ENCODE results near the gene KCNS1.
"Not testable (repeated sequence)": the region's sequence is repeated elsewhere in the genome, so short reads cannot be mapped to it uniquely, and the experiment has no call there.

KCNS1 gene, protein sequence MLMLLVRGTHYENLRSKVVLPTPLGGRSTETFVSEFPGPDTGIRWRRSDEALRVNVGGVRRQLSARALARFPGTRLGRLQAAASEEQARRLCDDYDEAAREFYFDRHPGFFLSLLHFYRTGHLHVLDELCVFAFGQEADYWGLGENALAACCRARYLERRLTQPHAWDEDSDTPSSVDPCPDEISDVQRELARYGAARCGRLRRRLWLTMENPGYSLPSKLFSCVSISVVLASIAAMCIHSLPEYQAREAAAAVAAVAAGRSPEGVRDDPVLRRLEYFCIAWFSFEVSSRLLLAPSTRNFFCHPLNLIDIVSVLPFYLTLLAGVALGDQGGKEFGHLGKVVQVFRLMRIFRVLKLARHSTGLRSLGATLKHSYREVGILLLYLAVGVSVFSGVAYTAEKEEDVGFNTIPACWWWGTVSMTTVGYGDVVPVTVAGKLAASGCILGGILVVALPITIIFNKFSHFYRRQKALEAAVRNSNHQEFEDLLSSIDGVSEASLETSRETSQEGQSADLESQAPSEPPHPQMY

DNA sequence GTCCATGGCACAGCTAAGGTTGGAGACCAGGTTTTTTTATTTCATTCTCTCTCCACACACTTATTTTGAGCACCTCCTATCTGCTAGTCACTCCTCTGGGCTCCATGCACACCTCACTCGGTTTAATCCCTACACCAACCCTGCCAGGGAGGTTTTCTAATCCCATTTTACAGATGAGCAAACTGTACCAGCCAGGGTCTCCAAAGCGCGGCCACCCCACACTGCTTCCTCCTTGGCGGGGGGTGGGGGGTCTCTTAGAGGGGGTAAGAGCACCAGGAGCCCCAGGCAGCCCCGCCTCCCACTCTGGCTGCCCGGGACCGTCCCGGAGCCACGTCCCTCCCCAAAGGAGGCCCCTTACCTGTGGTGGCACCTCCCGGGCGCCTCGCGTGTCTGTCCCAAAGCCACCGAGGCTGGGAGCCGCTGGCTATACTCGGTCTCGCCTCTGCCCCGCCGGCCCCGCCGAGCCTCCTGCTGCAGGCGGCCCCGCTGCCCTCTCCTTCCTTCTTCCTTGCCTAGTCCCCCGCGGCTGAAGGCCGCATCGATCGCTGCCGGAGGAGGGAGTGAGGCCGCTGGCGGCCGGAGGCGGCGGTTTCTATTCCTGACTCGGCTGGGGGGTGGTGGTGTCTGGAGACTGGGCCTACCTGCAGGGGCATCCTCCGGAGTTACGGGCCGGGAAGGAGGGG, at the start of gene KCNS1:
Gene KCNS1 (minus strand): TSS at position 565 of the 683 bp plus-strand sequence. CDS start 1,891 bp downstream, outside the sequence.
- peak within 1 kb of the TSS; percentile 51 for H3K4me3 ChIP-seq (ENCODE audit: low read depth, low read length)

DNA sequence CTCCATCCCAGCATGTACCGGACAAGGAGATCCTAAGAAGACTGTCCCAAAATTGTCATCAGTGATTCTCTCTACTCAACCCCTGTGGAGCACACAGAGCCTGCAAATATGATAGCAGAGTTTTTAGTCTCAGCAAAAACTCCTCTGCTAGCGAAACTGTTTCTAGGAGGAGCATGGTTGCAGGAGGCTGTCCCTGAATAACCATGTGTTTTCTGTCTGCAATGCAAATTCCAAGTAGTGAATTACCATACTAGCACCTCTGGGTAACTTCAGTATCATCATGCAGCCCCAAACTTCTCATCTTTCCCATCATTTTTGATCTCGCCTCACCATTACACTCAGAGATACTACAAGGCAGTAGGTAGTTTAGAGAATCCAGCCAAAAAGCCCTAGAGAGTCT, 48.1 kb upstream of the KCNS1 start:
- no peak overlapping the region for H3K4me3 ChIP-seq (ENCODE audit: low read depth, low read length)
- no peaks in the 10 kb centered on the region for H3K9me3 ChIP-seq (ENCODE audit: control insufficient read depth, insufficient read depth, low read length)
- no peak overlapping the region for H3K9ac ChIP-seq (ENCODE audit: low read depth, low read length)
- H3K27ac ChIP-seq (ENCODE audit: low read depth, low read length) = no peak overlapping the region
- H3K36me3 ChIP-seq (ENCODE audit: control insufficient read depth, insufficient read depth, low read length) = no peaks in the 10 kb centered on the region
- H3K4me1 ChIP-seq (ENCODE audit: control insufficient read depth, insufficient read depth, low read length) = no peaks in the 10 kb centered on the region
- peaks cover 11% of the 10 kb centered on the region; the same call in 1 of the 2 replicates for H3K27me3 ChIP-seq (ENCODE audit: control insufficient read depth, insufficient read depth, low read length)

More for the DNA sequence above, at the start of gene KCNS1:
- Histone ChIP-seq H3K27me3 (ENCODE audit: control insufficient read depth, insufficient read depth, low read length) (peaks cover 50% of the 10 kb centered on the region), H3K36me3 (ENCODE audit: control insufficient read depth, insufficient read depth, low read length) (no peaks in the 10 kb centered on the region), H3K4me1 (ENCODE audit: control insufficient read depth, insufficient read depth, low read length) (peaks cover 7% of the 10 kb centered on the region), H3K27ac (ENCODE audit: low read depth, low read length) (no peak within 1 kb of the TSS), H3K9me3 (ENCODE audit: control insufficient read depth, insufficient read depth, low read length) (no peaks in the 10 kb centered on the region), H3K9ac (ENCODE audit: low read depth, low read length) (peak within 1 kb of the TSS; percentile 19; the same call in 1 of the 2 replicates)

DNA sequence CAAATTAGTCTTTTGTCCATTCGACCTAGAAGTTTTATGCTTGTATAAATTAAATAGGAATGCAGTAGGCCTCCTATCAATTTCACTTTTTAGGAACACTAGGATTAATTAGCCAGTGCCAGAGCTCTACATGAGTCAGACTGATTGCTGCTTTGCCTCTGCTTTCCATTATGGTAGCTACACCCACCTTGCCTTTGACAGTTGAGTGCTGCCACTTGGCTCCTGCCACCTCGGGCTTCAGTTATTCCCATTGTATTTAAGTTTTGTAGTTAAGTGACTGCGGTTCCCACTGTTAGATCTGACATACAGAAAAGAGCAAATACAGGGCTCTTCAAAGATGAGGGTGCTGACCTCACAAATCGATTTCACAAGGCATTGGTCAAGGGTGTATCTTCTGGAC, 39.9 kb upstream of the KCNS1 start:
- Histone ChIP-seq H3K9me3 (ENCODE audit: control insufficient read depth, insufficient read depth, low read length) (peaks cover 3% of the 10 kb centered on the region; the same call in 1 of the 2 replicates), H3K9ac (ENCODE audit: low read depth, low read length) (no peak overlapping the region), H3K36me3 (ENCODE audit: control insufficient read depth, insufficient read depth, low read length) (no peaks in the 10 kb centered on the region), H3K4me1 (ENCODE audit: control insufficient read depth, insufficient read depth, low read length) (no peaks in the 10 kb centered on the region), H3K4me3 (ENCODE audit: low read depth, low read length) (no peak overlapping the region), H3K27me3 (ENCODE audit: control insufficient read depth, insufficient read depth, low read length) (no peaks in the 10 kb centered on the region), H3K27ac (ENCODE audit: low read depth, low read length) (no peak overlapping the region)

DNA sequence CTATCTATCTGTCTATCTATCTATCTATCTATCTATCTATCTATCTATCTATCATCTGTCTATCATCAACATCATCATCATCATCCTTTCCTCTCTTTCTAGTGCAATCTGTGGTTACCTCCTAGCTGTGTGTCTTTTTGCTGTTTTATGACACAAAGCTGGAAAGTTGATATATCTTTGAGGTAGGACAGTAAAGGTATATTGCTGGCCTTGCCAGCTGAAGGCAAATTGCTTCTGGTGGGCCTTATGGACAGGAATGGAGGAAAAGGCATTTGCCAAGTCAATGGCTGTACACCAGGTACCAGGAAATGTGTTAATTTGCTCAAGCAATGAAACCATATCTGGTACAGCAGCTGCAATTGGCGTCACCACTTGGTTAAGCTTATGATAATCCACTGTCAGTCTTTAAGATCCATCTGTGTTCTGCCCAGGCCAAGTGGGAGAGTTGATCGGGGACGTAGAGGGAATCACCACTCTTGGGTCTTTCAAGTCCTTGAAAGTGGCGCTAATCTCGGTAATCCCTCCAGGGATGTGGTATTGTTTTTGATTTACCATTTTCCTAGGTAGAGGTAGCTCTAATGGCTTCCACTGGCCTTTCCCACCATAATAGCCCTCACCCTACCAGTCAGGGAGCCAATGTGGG, 38.9 kb upstream of the KCNS1 start:
- not testable (repeated sequence) for H3K4me1 ChIP-seq (ENCODE audit: control insufficient read depth, insufficient read depth, low read length); H3K27me3 ChIP-seq (ENCODE audit: control insufficient read depth, insufficient read depth, low read length); H3K4me3 ChIP-seq (ENCODE audit: low read depth, low read length); H3K27ac ChIP-seq (ENCODE audit: low read depth, low read length); H3K36me3 ChIP-seq (ENCODE audit: control insufficient read depth, insufficient read depth, low read length); H3K9ac ChIP-seq (ENCODE audit: low read depth, low read length); H3K9me3 ChIP-seq (ENCODE audit: control insufficient read depth, insufficient read depth, low read length)

DNA sequence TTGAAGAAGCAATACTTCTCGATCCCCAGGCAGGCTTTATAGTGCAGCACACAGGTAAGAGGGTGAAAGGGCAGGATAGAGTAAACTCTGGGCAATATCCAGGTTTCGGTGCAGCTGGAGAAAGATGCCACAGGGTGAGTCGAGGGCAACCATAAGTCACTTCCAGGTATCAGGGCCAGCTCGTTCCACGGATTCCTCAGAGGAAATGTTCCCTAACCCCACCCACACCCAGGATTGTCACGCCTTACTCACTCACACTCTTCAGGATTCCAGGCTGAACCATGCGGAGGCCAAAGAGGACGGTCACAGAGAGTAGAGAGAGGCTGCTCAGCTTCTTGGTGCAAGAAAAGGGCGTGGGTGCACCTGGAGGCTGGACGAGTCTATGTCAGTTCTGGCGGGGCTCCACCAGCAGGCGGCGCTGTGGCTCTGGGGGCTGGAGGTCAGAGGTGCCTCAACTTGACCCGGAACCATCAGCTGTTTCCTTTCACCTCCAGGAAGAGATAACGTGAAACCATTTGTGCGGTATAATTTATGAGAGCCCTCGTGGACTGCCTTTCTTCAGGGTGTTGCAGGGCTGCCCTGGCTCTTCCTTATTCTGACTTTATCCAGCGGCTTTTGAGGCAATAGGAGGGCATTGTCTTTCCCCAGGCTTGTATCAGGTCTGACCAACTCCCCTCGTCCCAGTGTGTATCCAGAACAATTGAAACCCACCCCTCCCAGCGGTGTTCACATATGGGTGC, 37.8 kb upstream of the KCNS1 start:
- Histone ChIP-seq H3K27ac (ENCODE audit: low read depth, low read length) (no peak overlapping the region), H3K27me3 (ENCODE audit: control insufficient read depth, insufficient read depth, low read length) (no peaks in the 10 kb centered on the region), H3K4me1 (ENCODE audit: control insufficient read depth, insufficient read depth, low read length) (no peaks in the 10 kb centered on the region), H3K4me3 (ENCODE audit: low read depth, low read length) (no peak overlapping the region), H3K36me3 (ENCODE audit: control insufficient read depth, insufficient read depth, low read length) (no peaks in the 10 kb centered on the region), H3K9me3 (ENCODE audit: control insufficient read depth, insufficient read depth, low read length) (peaks cover 3% of the 10 kb centered on the region; the same call in 1 of the 2 replicates), H3K9ac (ENCODE audit: low read depth, low read length) (no peak overlapping the region)

DNA sequence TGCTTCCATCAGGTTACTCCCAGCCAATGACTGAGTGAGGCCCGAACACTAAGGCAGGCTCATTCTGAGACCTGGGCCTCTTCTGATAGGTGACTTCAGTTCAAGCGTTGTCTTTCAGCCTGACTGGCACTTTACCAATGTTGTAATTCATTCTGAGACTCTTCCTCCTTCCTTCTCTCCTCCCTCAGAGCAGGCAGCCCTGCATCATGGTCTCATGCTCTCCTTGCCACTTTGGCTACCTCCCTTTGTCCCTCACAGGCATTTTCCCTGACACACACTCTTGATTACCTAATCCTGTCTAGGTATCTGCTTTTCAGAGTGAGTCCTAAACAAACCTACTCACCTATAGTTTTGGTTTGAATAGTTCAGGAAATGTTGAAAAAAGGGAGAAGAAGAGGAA, 36.0 kb upstream of the KCNS1 start:
- Histone ChIP-seq H3K9me3 (ENCODE audit: control insufficient read depth, insufficient read depth, low read length) (peaks cover 3% of the 10 kb centered on the region; the same call in 1 of the 2 replicates), H3K27ac (ENCODE audit: low read depth, low read length) (no peak overlapping the region), H3K4me3 (ENCODE audit: low read depth, low read length) (no peak overlapping the region), H3K36me3 (ENCODE audit: control insufficient read depth, insufficient read depth, low read length) (no peaks in the 10 kb centered on the region), H3K9ac (ENCODE audit: low read depth, low read length) (no peak overlapping the region), H3K27me3 (ENCODE audit: control insufficient read depth, insufficient read depth, low read length) (no peaks in the 10 kb centered on the region), H3K4me1 (ENCODE audit: control insufficient read depth, insufficient read depth, low read length) (no peaks in the 10 kb centered on the region)

DNA sequence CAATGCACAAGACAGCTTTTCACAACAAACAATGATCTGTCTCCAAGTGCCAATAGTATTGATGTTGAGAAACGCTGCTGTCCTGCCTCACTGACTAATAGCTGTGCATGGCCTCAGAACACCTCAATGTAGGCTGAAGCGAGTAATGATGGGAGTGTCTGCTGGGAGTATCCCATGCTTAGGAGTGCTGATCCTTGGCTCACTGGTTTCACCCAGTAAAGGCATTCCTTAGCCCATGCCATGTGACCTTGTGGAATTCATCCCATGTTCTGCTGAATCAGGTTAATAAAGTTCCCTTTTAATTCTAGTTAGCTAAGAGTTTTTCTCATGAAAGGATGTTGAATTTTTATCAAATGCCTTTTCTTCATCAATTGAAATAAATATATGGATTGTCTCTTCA, 27.2 kb upstream of the KCNS1 start:
- H3K9me3 ChIP-seq (ENCODE audit: control insufficient read depth, insufficient read depth, low read length) = no peaks in the 10 kb centered on the region
- H3K27ac ChIP-seq (ENCODE audit: low read depth, low read length) = no peak overlapping the region
- H3K36me3 ChIP-seq (ENCODE audit: control insufficient read depth, insufficient read depth, low read length) = no peaks in the 10 kb centered on the region
- no peaks in the 10 kb centered on the region; the same call in 1 of the 2 replicates for H3K27me3 ChIP-seq (ENCODE audit: control insufficient read depth, insufficient read depth, low read length)
- no peak overlapping the region for H3K9ac ChIP-seq (ENCODE audit: low read depth, low read length)
- H3K4me1 ChIP-seq (ENCODE audit: control insufficient read depth, insufficient read depth, low read length) = no peaks in the 10 kb centered on the region
- no peak overlapping the region for H3K4me3 ChIP-seq (ENCODE audit: low read depth, low read length)

DNA sequence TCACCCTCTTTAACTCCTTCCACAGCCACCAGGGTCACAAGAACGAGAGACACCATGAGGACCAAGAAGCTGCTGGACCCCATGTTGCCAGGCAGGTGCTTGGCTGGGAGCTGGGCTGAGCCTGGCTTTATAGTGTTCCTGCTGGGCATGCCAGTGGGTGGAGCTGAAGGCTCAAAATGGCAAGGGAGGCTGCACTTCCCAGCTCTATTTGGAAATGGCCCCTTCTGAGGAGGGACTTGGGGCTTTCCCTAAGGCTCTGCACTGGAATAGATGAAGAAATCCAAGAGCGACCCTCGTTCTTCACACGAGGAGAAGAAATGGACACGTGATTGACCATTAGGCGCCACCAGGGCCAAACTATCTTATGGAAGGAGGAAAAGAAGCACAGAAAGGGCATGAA, 23.4 kb upstream of the KCNS1 start, which contains the start of gene WFDC12:
Gene WFDC12 (minus strand): TSS at position 101 of the 400 bp plus-strand sequence. CDS start 18 bp downstream, at position 83.
- Histone ChIP-seq H3K4me3 (ENCODE audit: low read depth, low read length) (no peak within 1 kb of the TSS), H3K9ac (ENCODE audit: low read depth, low read length) (no peak within 1 kb of the TSS), H3K9me3 (ENCODE audit: control insufficient read depth, insufficient read depth, low read length) (no peaks in the 10 kb centered on the region), H3K27me3 (ENCODE audit: control insufficient read depth, insufficient read depth, low read length) (peaks cover 4% of the 10 kb centered on the region; the same call in 1 of the 2 replicates), H3K36me3 (ENCODE audit: control insufficient read depth, insufficient read depth, low read length) (no peaks in the 10 kb centered on the region), H3K27ac (ENCODE audit: low read depth, low read length) (no peak within 1 kb of the TSS), H3K4me1 (ENCODE audit: control insufficient read depth, insufficient read depth, low read length) (no peaks in the 10 kb centered on the region)

DNA sequence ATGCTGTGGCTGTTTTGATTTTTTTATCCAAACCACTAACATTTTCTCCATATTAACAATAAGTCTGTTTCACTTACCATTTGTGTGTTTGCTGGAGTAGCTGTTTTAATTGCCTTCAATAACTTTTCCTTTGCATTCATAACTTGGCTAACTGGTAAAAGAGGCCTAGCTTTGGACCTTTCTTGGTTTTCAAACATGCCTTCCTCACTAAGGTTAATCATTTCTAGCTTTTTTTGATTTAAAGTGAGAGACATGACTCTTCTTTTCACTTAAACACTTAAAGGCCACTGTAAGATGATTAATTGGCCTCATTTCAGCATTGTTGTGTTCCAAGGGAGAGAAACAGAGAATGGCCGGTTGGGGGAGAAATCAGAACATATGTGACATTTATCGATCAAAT, 20.5 kb upstream of the KCNS1 start:
- Histone ChIP-seq H3K4me1 (ENCODE audit: control insufficient read depth, insufficient read depth, low read length) (no peaks in the 10 kb centered on the region), H3K27ac (ENCODE audit: low read depth, low read length) (no peak overlapping the region), H3K36me3 (ENCODE audit: control insufficient read depth, insufficient read depth, low read length) (no peaks in the 10 kb centered on the region), H3K4me3 (ENCODE audit: low read depth, low read length) (no peak overlapping the region), H3K9ac (ENCODE audit: low read depth, low read length) (no peak overlapping the region), H3K9me3 (ENCODE audit: control insufficient read depth, insufficient read depth, low read length) (no peaks in the 10 kb centered on the region), H3K27me3 (ENCODE audit: control insufficient read depth, insufficient read depth, low read length) (peaks cover 4% of the 10 kb centered on the region; the same call in 1 of the 2 replicates)

DNA sequence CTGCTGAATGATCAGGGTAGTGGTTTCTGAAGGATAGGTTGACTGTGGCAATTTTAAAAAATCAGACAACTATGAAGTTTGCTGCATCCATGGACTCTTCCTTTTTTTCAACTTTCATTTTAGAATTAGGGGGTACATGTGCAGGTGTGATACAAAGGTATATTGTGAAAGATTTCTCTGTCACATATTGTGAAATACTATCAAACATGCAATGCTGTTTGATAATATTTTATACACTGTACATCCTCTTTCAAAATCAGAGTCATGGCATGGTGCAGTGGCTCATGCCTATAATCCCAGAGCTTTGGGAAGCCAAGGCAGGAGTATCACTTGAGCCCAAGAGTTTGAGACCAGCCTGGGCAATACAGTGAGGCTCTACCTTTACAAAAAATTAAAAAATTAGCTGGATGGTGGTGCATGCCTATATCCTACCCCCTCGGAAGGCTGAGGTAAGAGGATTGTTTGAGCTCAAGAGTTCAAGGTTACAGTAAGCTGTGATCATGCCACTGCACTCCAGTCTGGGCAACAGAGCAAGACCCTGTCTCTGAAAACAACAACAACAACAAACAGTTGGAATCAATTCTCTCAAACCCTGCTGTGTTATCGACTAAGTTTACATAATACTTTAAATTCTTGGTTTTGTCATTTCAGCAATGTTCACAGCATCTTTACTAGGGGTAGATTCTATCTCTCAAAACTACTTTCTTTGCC, 18.8 kb upstream of the KCNS1 start:
- no peak overlapping the region for H3K27ac ChIP-seq (ENCODE audit: low read depth, low read length)
- H3K27me3 ChIP-seq (ENCODE audit: control insufficient read depth, insufficient read depth, low read length) = 0 out of 2 replicates have a peak, but pooled peaks cover 4% of the 10 kb centered on the region
- no peak overlapping the region for H3K4me3 ChIP-seq (ENCODE audit: low read depth, low read length)
- no peak overlapping the region for H3K9ac ChIP-seq (ENCODE audit: low read depth, low read length)
- no peaks in the 10 kb centered on the region for H3K4me1 ChIP-seq (ENCODE audit: control insufficient read depth, insufficient read depth, low read length)
- no peaks in the 10 kb centered on the region for H3K9me3 ChIP-seq (ENCODE audit: control insufficient read depth, insufficient read depth, low read length)
- H3K36me3 ChIP-seq (ENCODE audit: control insufficient read depth, insufficient read depth, low read length) = no peaks in the 10 kb centered on the region

Data from HUES48 (cell line).